PFSK-1 (cell line): ENCODE data around the gene COX7C.

Experiments used
- FOXP2 ChIP-seq: optimal IDR thresholded peaks from 2 replicates; pipeline ENCODE3; 2011; ENCODE audit warnings: borderline replicate concordance, control low read depth, inconsistent platforms; ENCODE audit not compliant: insufficient read depth; ENCODE audit errors: extremely low read length, extremely low read depth
- POLR2AphosphoS5 ChIP-seq: IDR thresholded peaks from 2 replicates; pipeline ENCODE4 v1.6.1; 2012; ENCODE audit warnings: low read depth, mild to moderate bottlenecking, control low read depth, low read length, moderate library complexity
- TAF1 ChIP-seq: IDR thresholded peaks from 2 replicates; pipeline ENCODE4 v1.6.1; 2012; ENCODE audit warnings: low read length, control low read depth, borderline replicate concordance; ENCODE audit not compliant: insufficient read depth
- TF ChIP-seq, protein P1 (sequence below), 2 experiments: IDR thresholded peaks; 2 replicates each; pipeline versions ENCODE4 v1.6.1 to v1.8.0; 2011 to 2012; ENCODE audit warnings: low read depth in 2 of 2, low read length in 2 of 2, control low read depth in 1 of 2, inconsistent platforms in 1 of 2, mild to moderate bottlenecking in 1 of 2, moderate library complexity in 1 of 2; ENCODE audit not compliant: insufficient read depth in 1 of 2

DNA sequence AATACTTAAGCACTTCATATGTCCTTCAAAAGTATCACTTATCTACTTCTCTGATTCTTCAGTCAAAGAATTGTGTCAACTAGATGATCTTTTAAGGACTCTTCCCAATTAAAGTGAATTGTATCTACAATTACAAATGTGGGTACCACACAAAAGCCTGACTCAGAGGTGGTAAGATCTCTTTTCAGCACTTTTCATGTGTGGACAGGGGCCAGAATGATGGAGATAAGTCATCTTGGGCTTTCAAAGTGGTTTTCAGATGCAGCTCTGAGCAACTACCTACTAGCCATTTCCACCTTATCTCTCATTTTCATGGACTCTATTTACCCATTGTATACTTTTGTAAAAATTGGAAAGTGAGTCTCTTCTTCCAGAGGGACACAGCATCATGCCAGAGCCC lies 8.4 kb downstream of the COX7C start:
- TF ChIP-seq POLR2AphosphoS5 (no peak), FOXP2 (no peak), TAF1 (no peak)
- TF ChIP-seq, protein P1, sequence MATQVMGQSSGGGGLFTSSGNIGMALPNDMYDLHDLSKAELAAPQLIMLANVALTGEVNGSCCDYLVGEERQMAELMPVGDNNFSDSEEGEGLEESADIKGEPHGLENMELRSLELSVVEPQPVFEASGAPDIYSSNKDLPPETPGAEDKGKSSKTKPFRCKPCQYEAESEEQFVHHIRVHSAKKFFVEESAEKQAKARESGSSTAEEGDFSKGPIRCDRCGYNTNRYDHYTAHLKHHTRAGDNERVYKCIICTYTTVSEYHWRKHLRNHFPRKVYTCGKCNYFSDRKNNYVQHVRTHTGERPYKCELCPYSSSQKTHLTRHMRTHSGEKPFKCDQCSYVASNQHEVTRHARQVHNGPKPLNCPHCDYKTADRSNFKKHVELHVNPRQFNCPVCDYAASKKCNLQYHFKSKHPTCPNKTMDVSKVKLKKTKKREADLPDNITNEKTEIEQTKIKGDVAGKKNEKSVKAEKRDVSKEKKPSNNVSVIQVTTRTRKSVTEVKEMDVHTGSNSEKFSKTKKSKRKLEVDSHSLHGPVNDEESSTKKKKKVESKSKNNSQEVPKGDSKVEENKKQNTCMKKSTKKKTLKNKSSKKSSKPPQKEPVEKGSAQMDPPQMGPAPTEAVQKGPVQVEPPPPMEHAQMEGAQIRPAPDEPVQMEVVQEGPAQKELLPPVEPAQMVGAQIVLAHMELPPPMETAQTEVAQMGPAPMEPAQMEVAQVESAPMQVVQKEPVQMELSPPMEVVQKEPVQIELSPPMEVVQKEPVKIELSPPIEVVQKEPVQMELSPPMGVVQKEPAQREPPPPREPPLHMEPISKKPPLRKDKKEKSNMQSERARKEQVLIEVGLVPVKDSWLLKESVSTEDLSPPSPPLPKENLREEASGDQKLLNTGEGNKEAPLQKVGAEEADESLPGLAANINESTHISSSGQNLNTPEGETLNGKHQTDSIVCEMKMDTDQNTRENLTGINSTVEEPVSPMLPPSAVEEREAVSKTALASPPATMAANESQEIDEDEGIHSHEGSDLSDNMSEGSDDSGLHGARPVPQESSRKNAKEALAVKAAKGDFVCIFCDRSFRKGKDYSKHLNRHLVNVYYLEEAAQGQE (IDR thresholded peaks at IDR 0.05; ENCODE audit: insufficient read depth in 1 of 2, low read depth in 2 of 2, low read length in 2 of 2), result peak; percentile 47 to 82; a peak in 3 of 4 replicates
